IMR-90 (cell line): Measurements from ENCODE around the gene APOC1. TPM values are rescaled to one million over a fixed set of nuclear protein-coding genes. Genes with fewer than 3 reads are reported as not detected.

Experiments
- MAFK ChIP-seq: IDR thresholded peaks from 2 replicates; pipeline ENCODE4 v1.6.1; 2012; ENCODE audit warnings: low read depth, low read length, improper control_type of control experiment
- MXI1 ChIP-seq: IDR thresholded peaks from 2 replicates; pipeline ENCODE4 v1.6.1; 2012; ENCODE audit warnings: low read depth, mild to moderate bottlenecking, low read length, moderate library complexity, borderline replicate concordance
- SMC3 ChIP-seq: fragments of 150-350 bp; IDR thresholded peaks from 2 replicates; pipeline ENCODE4 v1.6.1; 2016; ENCODE audit warnings: low read depth, mild to moderate bottlenecking, antibody characterized with exemption, low read length, moderate library complexity
- polyA plus RNA-seq, 3 experiments: library from polyadenylated mRNA; depleted of rRNA; stranded (reverse); fragments of >200 nt; gene quantifications; 2 replicates each; pipeline ENCODE4 v1.2.3, GENCODE V29; 2012; ENCODE audit warnings: low replicate concordance in 1 of 3
- total RNA-seq: library from RNA; depleted of rRNA; stranded (reverse); fragments of >200 nt; gene quantifications from 2 replicates; pipeline ENCODE4 v1.2.3, GENCODE V29; 2012
- TF ChIP-seq, protein P1 (sequence below): fragments of 150-350 bp; IDR thresholded peaks from 2 replicates; pipeline ENCODE4 v1.6.1; 2017; ENCODE audit warnings: mild to moderate bottlenecking, antibody characterized with exemption, low read length, low read depth
- TF ChIP-seq, protein P2 (sequence below): conservative IDR thresholded peaks from 2 replicates; pipeline ENCODE4 v1.5.1; 2012; ENCODE audit warnings: mild to moderate bottlenecking, low read depth, low read length, improper control_type of control experiment

The APOC1 gene
- total and polyA plus RNA-seq, 2 of the 4 experiments (the other 2 are of a cell fraction), result 1.1 TPM; not detected in 1

DNA sequence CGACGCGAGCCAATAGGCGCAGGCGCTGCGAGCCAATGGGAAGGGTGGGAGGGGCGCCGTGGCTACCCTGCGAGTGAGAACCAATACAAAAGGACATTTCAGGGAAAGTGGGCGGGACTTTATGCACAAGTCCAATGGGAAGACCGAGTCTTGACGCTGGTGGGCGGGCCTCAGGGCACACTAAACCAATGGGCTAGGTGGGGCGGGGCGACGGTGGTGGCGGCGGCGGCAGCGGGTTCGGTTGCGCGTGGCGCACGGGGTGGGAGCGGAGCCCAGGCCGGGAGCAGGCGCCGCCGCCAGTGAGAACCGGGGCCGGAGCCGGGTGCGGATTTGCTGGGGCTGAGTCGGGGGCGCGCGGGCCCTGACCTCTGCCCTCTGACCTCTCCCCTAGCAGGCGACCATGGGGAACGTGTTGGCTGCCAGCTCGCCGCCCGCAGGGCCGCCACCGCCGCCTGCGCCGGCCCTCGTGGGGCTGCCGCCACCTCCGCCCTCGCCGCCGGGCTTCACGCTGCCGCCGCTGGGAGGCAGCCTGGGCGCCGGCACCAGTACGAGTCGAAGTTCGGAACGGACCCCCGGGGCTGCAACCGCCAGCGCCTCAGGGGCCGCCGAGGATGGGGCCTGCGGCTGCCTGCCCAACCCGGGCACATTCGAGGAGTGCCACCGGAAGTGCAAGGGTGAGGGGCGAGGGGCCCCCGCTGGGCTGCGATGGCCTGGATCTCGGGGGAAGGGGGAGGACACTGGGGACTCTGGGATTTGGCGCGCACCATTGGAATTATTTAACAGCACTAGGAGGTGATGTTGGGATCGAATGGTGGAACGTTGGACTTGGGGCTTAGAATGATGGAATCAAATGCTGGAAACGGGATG is 23.2 kb upstream of the APOC1 start, which contains the start of gene TOMM40 (continued):
- TF ChIP-seq, protein P1, sequence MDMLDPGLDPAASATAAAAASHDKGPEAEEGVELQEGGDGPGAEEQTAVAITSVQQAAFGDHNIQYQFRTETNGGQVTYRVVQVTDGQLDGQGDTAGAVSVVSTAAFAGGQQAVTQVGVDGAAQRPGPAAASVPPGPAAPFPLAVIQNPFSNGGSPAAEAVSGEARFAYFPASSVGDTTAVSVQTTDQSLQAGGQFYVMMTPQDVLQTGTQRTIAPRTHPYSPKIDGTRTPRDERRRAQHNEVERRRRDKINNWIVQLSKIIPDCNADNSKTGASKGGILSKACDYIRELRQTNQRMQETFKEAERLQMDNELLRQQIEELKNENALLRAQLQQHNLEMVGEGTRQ, result peak; percentile 32; the same call in 1 of the 2 replicates
- no peak for TF ChIP-seq SMC3
- TF ChIP-seq, protein P2, sequence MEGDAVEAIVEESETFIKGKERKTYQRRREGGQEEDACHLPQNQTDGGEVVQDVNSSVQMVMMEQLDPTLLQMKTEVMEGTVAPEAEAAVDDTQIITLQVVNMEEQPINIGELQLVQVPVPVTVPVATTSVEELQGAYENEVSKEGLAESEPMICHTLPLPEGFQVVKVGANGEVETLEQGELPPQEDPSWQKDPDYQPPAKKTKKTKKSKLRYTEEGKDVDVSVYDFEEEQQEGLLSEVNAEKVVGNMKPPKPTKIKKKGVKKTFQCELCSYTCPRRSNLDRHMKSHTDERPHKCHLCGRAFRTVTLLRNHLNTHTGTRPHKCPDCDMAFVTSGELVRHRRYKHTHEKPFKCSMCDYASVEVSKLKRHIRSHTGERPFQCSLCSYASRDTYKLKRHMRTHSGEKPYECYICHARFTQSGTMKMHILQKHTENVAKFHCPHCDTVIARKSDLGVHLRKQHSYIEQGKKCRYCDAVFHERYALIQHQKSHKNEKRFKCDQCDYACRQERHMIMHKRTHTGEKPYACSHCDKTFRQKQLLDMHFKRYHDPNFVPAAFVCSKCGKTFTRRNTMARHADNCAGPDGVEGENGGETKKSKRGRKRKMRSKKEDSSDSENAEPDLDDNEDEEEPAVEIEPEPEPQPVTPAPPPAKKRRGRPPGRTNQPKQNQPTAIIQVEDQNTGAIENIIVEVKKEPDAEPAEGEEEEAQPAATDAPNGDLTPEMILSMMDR, result peak; percentile 7; the same call in 1 of the 2 replicates
- no peak for TF ChIP-seq MAFK
- TF ChIP-seq MXI1, result peak; percentile 86
